Osteoblast (primary cell): ENCODE results near the gene DDX5. TPM values are rescaled to one million over a fixed set of nuclear protein-coding genes. Genes with fewer than 3 reads are reported as not detected.
A peak's percentile ranks its signal among the peaks of the same experiment; 100 is the strongest.

Experiments used
- DNase-seq: peaks from one replicate; pipeline ENCODE4 v3.0.0; 2011; ENCODE audit warnings: low spot score, mixed read lengths; ENCODE audit not compliant: insufficient read length; ENCODE audit errors: missing footprints
- H2AFZ ChIP-seq: 2 replicates; pipeline ENCODE4 v1.6.0; 2011; ENCODE audit warnings: mild to moderate bottlenecking, low read length
- H3K27ac ChIP-seq: 2 replicates; pipeline ENCODE4 v1.5.1; 2011; ENCODE audit warnings: mild to moderate bottlenecking, low read depth, low read length, moderate library complexity
- H3K27me3 ChIP-seq: 2 replicates; pipeline ENCODE4 v1.6.0; 2012; ENCODE audit warnings: mild to moderate bottlenecking, control low read depth, inconsistent platforms, low read length, moderate library complexity; ENCODE audit not compliant: insufficient read depth
- H3K36me3 ChIP-seq: 2 replicates; pipeline ENCODE4 v1.5.1; 2011; ENCODE audit warnings: mild to moderate bottlenecking, low read length, control low read depth, moderate library complexity; ENCODE audit not compliant: insufficient read depth
- H3K4me1 ChIP-seq: 2 replicates; pipeline ENCODE4 v1.5.1; 2011; ENCODE audit warnings: mild to moderate bottlenecking, low read length, control low read depth, moderate library complexity; ENCODE audit not compliant: insufficient read depth
- H3K4me2 ChIP-seq: 2 replicates; pipeline ENCODE4 v1.6.0; 2011; ENCODE audit warnings: mild to moderate bottlenecking, low read length; ENCODE audit not compliant: insufficient read depth
- H3K4me3 ChIP-seq: fragments of 200-600 bp; sonication (generic); 3 replicates; pipeline ENCODE4 v1.5.1; 2012; ENCODE audit warnings: mild to moderate bottlenecking, low read length, inconsistent platforms; ENCODE audit not compliant: insufficient read depth
- H3K79me2 ChIP-seq: 2 replicates; pipeline ENCODE4 v1.6.0; 2012; ENCODE audit warnings: mild to moderate bottlenecking, low read length, control low read depth, inconsistent platforms; ENCODE audit not compliant: insufficient read depth
- H3K9me3 ChIP-seq: 2 replicates; pipeline ENCODE4 v1.5.1; 2011; ENCODE audit warnings: low read depth, low read length, control low read depth
- H4K20me1 ChIP-seq: 2 replicates; pipeline ENCODE4 v1.6.0; 2012; ENCODE audit warnings: mild to moderate bottlenecking, low read length, control low read depth; ENCODE audit not compliant: insufficient read depth
- total RNA-seq: library from RNA; depleted of rRNA; stranded (reverse); fragments of >200 nt; gene quantifications from 2 replicates; pipeline ENCODE4 v1.2.3, GENCODE V29; 2012
- TF ChIP-seq, protein P1 (sequence below): IDR thresholded peaks from 2 replicates; pipeline ENCODE4 v1.5.1; 2011; ENCODE audit warnings: mild to moderate bottlenecking, low read depth, low read length, moderate library complexity; ENCODE audit errors: extremely low read depth

The DDX5 gene
- total RNA-seq, 1 donor, result 291 TPM

DNA sequence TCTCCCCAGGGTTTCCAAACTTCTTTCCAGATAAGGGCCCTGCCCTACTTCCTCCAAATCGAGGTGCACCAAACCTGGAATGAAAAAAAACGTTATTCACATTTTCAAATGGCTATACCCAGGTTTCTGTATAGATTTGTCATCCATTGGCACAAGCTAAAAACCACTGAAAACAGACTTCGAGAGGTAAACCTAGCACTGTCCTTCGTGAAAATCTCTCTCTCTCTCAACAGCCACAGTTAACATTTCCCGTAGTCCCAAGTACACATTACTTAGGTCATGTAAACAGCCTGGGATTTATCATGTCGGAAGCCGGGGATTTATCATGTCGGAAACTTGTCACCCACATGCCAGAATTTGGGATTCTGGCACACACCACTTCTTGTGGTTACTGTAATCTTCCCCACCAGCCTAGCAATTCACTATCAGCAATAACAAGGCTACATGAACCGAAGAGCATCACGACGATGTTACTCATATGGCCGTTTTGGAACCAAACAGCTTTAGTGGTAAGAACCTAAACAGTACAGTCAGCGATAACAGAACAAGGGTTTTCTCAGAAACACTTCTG is 1.2 kb downstream of the DDX5 start:
- H3K9me3 ChIP-seq, result no peaks in the 10 kb centered on the region
- no peaks in the 10 kb centered on the region for H3K27me3 ChIP-seq
- peak overlapping the region; percentile 98 for H3K4me3 ChIP-seq
- H2AFZ ChIP-seq, result no peak overlapping the region
- TF ChIP-seq, protein P1, sequence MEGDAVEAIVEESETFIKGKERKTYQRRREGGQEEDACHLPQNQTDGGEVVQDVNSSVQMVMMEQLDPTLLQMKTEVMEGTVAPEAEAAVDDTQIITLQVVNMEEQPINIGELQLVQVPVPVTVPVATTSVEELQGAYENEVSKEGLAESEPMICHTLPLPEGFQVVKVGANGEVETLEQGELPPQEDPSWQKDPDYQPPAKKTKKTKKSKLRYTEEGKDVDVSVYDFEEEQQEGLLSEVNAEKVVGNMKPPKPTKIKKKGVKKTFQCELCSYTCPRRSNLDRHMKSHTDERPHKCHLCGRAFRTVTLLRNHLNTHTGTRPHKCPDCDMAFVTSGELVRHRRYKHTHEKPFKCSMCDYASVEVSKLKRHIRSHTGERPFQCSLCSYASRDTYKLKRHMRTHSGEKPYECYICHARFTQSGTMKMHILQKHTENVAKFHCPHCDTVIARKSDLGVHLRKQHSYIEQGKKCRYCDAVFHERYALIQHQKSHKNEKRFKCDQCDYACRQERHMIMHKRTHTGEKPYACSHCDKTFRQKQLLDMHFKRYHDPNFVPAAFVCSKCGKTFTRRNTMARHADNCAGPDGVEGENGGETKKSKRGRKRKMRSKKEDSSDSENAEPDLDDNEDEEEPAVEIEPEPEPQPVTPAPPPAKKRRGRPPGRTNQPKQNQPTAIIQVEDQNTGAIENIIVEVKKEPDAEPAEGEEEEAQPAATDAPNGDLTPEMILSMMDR, result no peak
- no peak for DNase-seq
- H3K4me2 ChIP-seq, result peak overlapping the region; percentile 83
- H3K4me1 ChIP-seq, result peaks cover 57% of the 10 kb centered on the region
- peaks cover 91% of the 10 kb centered on the region for H3K79me2 ChIP-seq
- H3K36me3 ChIP-seq, result peaks cover 64% of the 10 kb centered on the region
- peaks cover 78% of the 10 kb centered on the region for H4K20me1 ChIP-seq
- H3K27ac ChIP-seq, result peak overlapping the region; percentile 99

DNA sequence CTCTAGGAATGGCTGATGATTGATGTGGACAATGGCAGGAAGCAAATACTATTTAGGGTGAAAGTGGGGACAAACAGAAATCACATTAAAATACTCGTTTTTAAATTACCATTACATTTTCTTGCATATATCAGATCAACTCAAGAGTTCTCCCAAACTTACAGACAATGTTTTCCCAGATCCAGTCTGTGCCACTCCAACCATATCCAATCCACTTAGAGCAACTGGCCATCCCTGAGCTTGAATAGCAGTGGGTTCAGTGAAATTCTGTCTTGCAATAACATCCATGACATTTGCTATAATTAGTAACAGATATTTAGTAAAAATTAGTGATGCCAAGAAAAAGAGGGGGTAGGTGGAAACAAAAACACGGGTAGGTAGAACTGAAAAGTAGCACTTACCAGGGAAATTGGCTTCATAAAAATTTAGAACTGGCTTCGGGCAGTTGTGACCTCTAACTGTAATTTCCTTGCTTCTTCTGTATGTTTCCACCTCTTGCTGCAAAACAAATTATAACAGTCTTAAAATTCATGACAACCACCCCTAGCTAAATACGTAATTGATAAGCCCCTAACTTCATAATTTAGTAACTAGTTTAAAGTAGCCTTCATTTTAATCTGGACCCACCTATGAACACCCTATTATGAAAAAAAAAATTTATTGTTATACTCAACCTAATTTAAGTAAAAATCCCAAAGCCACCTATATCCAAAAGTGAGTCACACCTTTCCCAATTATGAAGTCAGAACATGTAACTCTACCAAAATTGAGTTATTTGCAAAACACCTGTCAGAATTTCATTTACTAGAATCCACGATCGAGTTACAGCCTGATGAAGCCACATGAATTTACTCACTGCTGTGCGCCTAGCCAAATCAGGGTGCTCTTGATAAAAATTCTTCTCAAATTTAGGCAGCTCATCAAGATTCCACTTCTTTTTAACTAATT is 2.0 kb downstream of the DDX5 start:
- TF ChIP-seq, protein P1, result no peak

DNA sequence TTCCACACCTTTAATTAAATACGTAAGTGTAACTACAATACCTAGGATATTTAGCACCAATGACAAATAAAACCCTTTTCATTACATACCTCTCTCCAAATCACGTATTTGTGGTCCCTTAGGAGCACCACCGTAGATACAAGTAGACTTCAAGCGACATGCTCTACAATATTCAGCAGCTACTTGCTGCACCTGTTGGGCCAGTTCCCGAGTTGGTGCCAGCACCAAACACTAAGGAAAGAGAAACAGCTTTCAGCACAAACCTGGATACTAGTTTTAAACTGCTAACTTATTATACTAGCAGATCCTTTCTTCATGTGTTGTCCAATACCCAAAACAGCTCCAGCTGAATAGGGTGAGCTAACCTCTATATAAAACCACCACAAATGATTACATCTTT is 2.7 kb downstream of the DDX5 start:
- Histone ChIP-seq H4K20me1 (peaks cover 78% of the 10 kb centered on the region), H3K27ac (peak overlapping the region; percentile 99), H3K27me3 (no peaks in the 10 kb centered on the region), H3K9me3 (no peaks in the 10 kb centered on the region), H3K4me1 (peaks cover 60% of the 10 kb centered on the region), H3K79me2 (peaks cover 79% of the 10 kb centered on the region), H2AFZ (no peak overlapping the region), H3K4me2 (peak overlapping the region; percentile 83), H3K36me3 (peaks cover 68% of the 10 kb centered on the region), H3K4me3 (peak overlapping the region; percentile 98)
- no peak for DNase-seq
- TF ChIP-seq, protein P1, result no peak

More for the DNA sequence above, 2.0 kb downstream of the DDX5 start:
- Histone ChIP-seq H2AFZ (no peak overlapping the region), H3K4me1 (peaks cover 59% of the 10 kb centered on the region), H4K20me1 (peaks cover 76% of the 10 kb centered on the region), H3K4me2 (peak overlapping the region; percentile 83), H3K9me3 (no peaks in the 10 kb centered on the region), H3K4me3 (peak overlapping the region; percentile 98), H3K79me2 (peaks cover 86% of the 10 kb centered on the region), H3K27me3 (no peaks in the 10 kb centered on the region), H3K36me3 (peaks cover 64% of the 10 kb centered on the region), H3K27ac (peak overlapping the region; percentile 99)
- no peak for DNase-seq

DNA sequence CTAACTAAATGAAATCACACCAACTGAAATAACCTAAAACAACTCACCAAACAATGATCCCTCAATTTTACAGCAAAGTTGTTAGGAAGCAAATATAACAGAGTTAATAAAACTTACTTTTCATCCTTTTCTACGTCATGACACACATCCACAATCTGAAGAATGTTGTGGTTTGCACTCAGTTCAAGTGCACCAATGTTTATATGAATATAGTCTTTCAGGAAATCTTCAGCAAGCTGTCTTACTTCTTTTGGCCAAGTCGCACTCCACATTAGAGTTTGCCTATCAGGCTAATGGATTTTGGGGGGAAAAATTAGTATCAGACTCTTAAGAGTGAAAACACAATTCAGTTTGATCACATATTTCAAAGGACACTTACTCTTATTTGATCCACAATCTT is 3.3 kb downstream of the DDX5 start:
- no peaks in the 10 kb centered on the region for H3K9me3 ChIP-seq
- peak overlapping the region; percentile 98 for H3K4me3 ChIP-seq
- H3K4me2 ChIP-seq, result peak overlapping the region; percentile 83
- H4K20me1 ChIP-seq, result peaks cover 78% of the 10 kb centered on the region
- H3K27me3 ChIP-seq, result no peaks in the 10 kb centered on the region
- H3K4me1 ChIP-seq, result peaks cover 60% of the 10 kb centered on the region
- peaks cover 73% of the 10 kb centered on the region for H3K79me2 ChIP-seq
- peak overlapping the region; percentile 99 for H3K27ac ChIP-seq
- H3K36me3 ChIP-seq, result peaks cover 74% of the 10 kb centered on the region
- TF ChIP-seq, protein P1, result no peak
- no peak overlapping the region for H2AFZ ChIP-seq
- no peak for DNase-seq
